Upper lobe of right lung (tissue), 1 donor: Measurements from ENCODE around the gene DYNLT2B. TPM values are rescaled to one million over a fixed set of nuclear protein-coding genes. Genes with fewer than 3 reads are reported as not detected.
A peak's percentile ranks its signal among the peaks of the same experiment; 100 is the strongest.
"Not testable (repeated sequence)": the region's sequence is repeated elsewhere in the genome, so short reads cannot be mapped to it uniquely, and the experiment has no call there.

Source experiments
- ATAC-seq: fragments of 200-7000 bp; cut with Tn5 transposase; one replicate; pipeline ENCODE4 v1.9.1; 2020; ENCODE audit warnings: mild to moderate bottlenecking, moderate library complexity
- DNase-seq: peaks from one replicate; pipeline ENCODE4 v3.0.0-alpha.2; 2020
- H3K27ac ChIP-seq: fragments of 200-600 bp; one replicate; pipeline ENCODE4 v1.8.0; 2022
- H3K27me3 ChIP-seq: fragments of 200-600 bp; one replicate; pipeline ENCODE4 v1.8.0; 2022; ENCODE audit warnings: mild to moderate bottlenecking
- H3K36me3 ChIP-seq: fragments of 200-600 bp; one replicate; pipeline ENCODE4 v1.8.0; 2022
- H3K4me1 ChIP-seq: fragments of 200-600 bp; one replicate; pipeline ENCODE4 v1.8.0; 2022
- H3K4me3 ChIP-seq: fragments of 200-600 bp; one replicate; pipeline ENCODE4 v1.8.0; 2022; ENCODE audit warnings: mild to moderate bottlenecking
- H3K9me3 ChIP-seq: fragments of 200-600 bp; one replicate; pipeline ENCODE4 v1.8.0; 2022
- CTCF ChIP-seq: fragments of 200-600 bp; IDR thresholded peaks from one replicate; pipeline ENCODE4 v1.8.0; 2022; ENCODE audit warnings: antibody characterized with exemption
- intact Hi-C: fragments of 100-400 bp; cut with DNase I; formaldehyde crosslinking; loops from one replicate; pipeline ENCODE4 v1.11.0; 2022
- total RNA-seq: library from RNA; stranded (reverse); fragmentation: NEBNext Ultra II Directional; extraction: Animal tissue kit (Norgen Biotek cat#: 25700); gene quantifications from one replicate; pipeline ENCODE4 v1.2.1, GENCODE V29; 2021
- donor health status: DM: no; HTN: yes; CAD: no; lungs with severe emphysema.

The DYNLT2B gene
- total RNA-seq, 1 donor from 2014 or later = 2.6 TPM

DNA sequence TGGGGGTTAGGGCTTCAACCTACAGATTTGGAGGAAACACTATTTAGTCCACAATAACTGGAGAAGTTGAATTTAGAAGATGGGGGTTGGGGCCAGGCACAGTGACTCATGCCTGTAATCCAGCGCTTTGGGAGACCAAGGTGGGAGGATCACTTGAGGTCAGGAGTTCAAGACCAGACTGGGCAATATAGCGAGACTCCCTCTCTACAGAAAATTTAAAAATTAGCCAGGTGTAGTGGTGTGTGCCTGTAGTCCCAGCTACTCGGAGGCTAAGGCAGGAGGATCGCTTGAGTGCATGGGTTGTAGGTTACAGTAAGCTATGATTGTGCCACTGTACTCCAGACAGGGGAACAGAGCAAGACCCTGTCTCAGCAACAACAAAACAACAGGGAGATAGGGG is 5.0 kb upstream of the DYNLT2B start:
- no peaks in the 10 kb centered on the region for H3K4me1 ChIP-seq
- no peaks in the 10 kb centered on the region for H3K9me3 ChIP-seq
- DNase-seq (no peak), ATAC-seq (no peak)
- TF ChIP-seq CTCF = no peak
- no peaks in the 10 kb centered on the region for H3K27me3 ChIP-seq
- intact Hi-C loops = no loop called here
- no peak overlapping the region for H3K27ac ChIP-seq
- no peak overlapping the region for H3K4me3 ChIP-seq
- no peaks in the 10 kb centered on the region for H3K36me3 ChIP-seq

DNA sequence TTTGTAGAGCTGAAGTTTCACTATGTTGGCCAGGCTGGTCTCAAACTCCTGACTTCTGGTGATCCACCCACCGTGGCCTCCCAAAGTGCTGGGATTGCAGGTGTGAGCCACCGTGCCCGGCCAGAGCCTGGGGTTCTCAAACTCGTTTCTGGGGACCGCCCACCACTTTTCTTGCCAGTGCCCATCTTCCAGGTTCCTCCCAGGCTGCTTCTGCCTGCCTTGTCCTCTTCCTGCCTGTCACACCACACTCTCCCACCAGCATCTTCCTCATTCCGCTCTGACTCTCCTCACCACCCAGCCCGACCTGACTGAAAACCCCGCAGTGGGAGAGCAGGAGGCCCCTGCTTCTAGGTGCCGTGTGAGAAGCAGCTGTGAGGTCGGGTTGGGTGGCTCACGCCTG is 3.1 kb upstream of the DYNLT2B start:
- Histone ChIP-seq H3K27ac (no peak overlapping the region), H3K36me3 (no peaks in the 10 kb centered on the region), H3K9me3 (no peaks in the 10 kb centered on the region), H3K4me1 (no peaks in the 10 kb centered on the region), H3K27me3 (no peaks in the 10 kb centered on the region), H3K4me3 (no peak overlapping the region)
- no peak for ATAC-seq
- no peak for DNase-seq
- intact Hi-C loops = no loop called here
- no peak for TF ChIP-seq CTCF

GRCh38 chr3:196320137-196320536 is 2.1 kb upstream of the DYNLT2B start:
- H3K27ac ChIP-seq = no peak overlapping the region
- no peak for ATAC-seq
- intact Hi-C loops = no loop called here
- no peaks in the 10 kb centered on the region for H3K9me3 ChIP-seq
- H3K36me3 ChIP-seq = no peaks in the 10 kb centered on the region
- no peak overlapping the region for H3K4me3 ChIP-seq
- H3K4me1 ChIP-seq = no peaks in the 10 kb centered on the region
- DNase-seq = no peak
- no peaks in the 10 kb centered on the region for H3K27me3 ChIP-seq
- TF ChIP-seq CTCF = no peak

GRCh38 chr3:196316799-196317686 is 997 bp downstream of the DYNLT2B start:
- ATAC-seq, H3K36me3 ChIP-seq, H3K27me3 ChIP-seq, DNase-seq, H3K9me3 ChIP-seq, intact Hi-C loops, H3K4me1 ChIP-seq: not testable (repeated sequence)
- peak overlapping the region; percentile 84 for H3K4me3 ChIP-seq
- H3K27ac ChIP-seq = peak overlapping the region; percentile 96

GRCh38 chr3:196315821-196316220 is 2.2 kb downstream of the DYNLT2B start:
- no peaks in the 10 kb centered on the region for H3K9me3 ChIP-seq
- no peak overlapping the region for H3K27ac ChIP-seq
- H3K4me3 ChIP-seq = no peak overlapping the region
- H3K27me3 ChIP-seq = no peaks in the 10 kb centered on the region
- TF ChIP-seq CTCF = no peak
- no peaks in the 10 kb centered on the region for H3K4me1 ChIP-seq
- DNase-seq (no peak), ATAC-seq (no peak)
- intact Hi-C loops = no loop called here
- H3K36me3 ChIP-seq = no peaks in the 10 kb centered on the region

DNA sequence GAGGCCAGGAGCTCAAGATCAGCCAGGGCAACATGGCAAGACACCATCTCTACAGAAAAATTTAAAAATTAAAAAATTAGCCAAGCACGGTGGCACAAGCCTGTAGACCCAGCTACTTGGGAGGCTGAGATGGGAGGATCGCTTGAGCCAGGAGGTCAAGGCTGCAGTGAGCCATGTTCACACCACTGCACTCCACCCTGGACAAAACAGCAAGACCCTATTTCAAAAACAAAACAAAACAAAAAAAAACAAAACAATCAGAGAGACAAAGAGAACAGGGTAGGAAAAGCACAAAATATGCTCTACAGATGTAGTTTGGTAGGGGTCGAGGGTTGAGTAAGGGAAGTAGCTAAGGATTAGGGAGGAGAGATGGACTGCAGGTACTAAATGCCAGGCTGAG is 3.4 kb downstream of the DYNLT2B start:
- no peaks in the 10 kb centered on the region for H3K27me3 ChIP-seq
- H3K9me3 ChIP-seq = no peaks in the 10 kb centered on the region
- H3K4me1 ChIP-seq = no peaks in the 10 kb centered on the region
- no peaks in the 10 kb centered on the region for H3K36me3 ChIP-seq
- H3K4me3 ChIP-seq = no peak overlapping the region
- TF ChIP-seq CTCF = no peak
- ATAC-seq (no peak), DNase-seq (no peak)
- intact Hi-C loops = no loop called here
- H3K27ac ChIP-seq = no peak overlapping the region

DNA sequence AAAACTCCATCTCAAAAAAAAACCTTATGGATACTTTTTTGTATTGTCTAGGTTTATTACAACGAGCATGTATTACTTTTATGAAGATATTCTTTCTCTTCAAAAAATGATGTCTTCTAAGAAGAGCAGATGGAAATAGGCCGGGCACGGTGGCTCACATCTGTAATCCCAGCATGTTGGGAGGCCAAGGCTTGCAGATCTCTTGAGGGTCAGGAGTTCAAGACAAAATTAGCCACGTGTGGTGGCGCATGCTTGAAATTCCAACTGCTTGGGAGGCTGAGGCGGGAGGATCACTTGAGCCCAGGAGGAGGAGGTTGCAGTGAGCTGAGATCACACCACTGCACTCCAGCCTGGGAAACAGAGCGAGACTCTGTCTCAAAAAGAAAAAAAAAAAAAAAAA is 4.0 kb downstream of the DYNLT2B start:
- intact Hi-C loops, DNase-seq, ATAC-seq, H3K4me3 ChIP-seq, H3K36me3 ChIP-seq, H3K27ac ChIP-seq, H3K4me1 ChIP-seq, H3K27me3 ChIP-seq, H3K9me3 ChIP-seq: not testable (repeated sequence)

GRCh38 chr3:196302960-196303359 is 15.1 kb downstream of the DYNLT2B start:
- DNase-seq, H3K4me1 ChIP-seq, H3K9me3 ChIP-seq, ATAC-seq, intact Hi-C loops, H3K27me3 ChIP-seq, H3K36me3 ChIP-seq, H3K4me3 ChIP-seq, H3K27ac ChIP-seq: not testable (repeated sequence)

GRCh38 chr3:196302551-196302950 is 15.5 kb downstream of the DYNLT2B start:
- H3K9me3 ChIP-seq, H3K4me1 ChIP-seq, H3K27me3 ChIP-seq, DNase-seq, H3K36me3 ChIP-seq, H3K4me3 ChIP-seq, ATAC-seq, intact Hi-C loops, H3K27ac ChIP-seq: not testable (repeated sequence)
